ENCODE measurements around the gene BICD2.

Gene BICD2

DNA sequence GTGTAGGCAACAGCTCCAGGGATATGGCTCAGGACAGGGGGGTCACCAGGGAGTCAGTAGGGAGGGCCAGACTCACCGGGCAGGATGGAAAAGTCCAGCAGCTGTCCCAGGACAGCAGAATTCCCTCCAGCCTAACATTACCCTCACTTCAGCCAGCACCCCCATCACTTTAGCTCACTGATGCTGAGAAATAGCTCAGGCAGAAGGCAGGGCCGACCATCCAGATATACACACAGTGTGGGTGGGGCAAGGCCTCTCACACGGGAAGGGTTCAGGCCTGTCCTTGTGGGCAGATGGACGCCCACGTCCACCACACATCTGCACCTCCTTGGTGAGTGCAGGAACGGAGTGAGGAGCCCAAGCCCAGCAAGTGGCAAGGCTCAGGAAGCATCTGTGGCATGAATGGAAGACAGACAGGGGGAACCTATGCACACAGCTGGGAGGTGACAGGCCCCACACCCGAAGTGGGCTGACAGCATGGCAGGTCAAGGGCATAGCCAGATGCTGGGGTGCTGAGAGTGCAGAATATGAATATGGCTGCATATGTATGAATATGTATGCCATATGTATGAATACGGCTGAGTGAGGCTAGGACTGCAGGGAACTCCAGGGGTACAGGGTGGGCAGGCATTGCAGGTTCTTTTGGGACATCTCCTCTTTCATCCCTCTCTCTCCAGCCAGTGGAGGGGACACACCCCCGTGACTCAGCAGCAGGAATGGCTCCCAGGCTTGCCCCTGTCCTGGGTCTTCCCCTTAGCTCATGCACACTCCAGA is 17.0 kb downstream of the BICD2 start:
- FAIRE-seq, result no peak

DNA sequence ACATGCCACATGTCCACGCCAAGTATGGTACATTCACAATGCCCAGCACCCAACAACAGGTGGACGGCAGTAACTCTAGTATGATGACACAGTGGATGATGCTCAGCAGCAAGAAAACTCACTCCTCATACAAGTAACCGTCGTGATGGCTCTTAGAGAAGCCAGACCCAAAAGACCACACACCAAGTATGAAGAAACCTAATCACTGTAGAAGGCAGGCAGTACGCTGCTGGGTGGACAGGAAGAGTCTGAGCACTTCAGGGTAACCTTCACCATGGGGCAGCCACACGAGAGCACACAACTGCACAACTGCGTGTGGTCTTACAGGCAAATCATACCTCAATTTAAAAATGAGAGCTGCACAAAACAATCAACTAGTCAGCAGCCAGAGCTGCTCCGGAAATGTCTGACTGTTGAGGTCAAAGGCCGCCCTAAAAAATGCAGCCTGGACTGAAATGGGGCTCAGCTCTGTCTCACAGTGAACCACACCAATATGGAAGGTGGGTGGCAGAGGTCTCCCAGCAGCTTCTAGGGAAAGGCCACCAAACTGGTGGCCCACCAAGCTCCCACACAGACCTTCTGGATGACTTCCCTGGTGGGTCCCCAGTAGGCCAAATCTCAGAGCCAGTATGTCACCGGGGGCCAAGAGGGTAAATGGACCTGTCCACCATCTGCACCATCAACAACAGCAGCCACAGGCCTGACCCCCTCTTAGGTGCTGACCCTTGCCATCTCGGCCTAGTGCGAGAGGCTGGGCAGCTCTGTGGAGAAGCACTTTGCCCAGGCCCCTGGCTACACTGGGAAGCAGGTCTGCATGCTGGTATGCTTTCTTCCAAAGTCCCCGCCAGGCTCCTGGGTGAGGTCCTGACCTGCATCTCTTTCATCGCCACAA is 17.8 kb downstream of the BICD2 start:
- FAIRE-seq, result no peak

DNA sequence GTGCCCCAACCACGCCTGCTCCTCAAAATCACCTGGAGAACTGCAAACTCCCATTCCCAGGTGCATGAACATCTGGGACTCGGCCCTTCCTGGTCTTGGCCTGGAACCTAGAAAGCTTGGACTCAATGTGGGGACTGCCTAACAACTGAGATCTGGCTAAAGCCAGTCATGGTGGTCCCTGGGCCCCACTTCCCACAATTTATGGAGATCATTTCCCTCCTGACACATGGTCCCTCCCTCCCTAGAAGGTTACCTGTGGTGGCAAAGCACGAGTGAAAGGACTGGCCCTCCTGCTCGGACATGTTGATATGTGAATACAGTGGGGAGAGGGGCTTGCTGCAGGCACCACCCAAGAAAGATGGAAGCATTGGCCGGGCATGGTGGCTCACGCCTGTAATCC is 18.8 kb downstream of the BICD2 start:
- FAIRE-seq, result no peak

- FAIRE-seq, result no peak
Measured at GRCh38 chr9:92745331-92745730, 19.3 kb downstream of the BICD2 start.

GRCh38 chr9:92740969-92741368 is 23.7 kb downstream of the BICD2 start:
- FAIRE-seq, result no peak

GRCh38 chr9:92740446-92740961 is 24.1 kb downstream of the BICD2 start:
- FAIRE-seq, result no peak

GRCh38 chr9:92740009-92740408 is 24.6 kb downstream of the BICD2 start:
- no peak for FAIRE-seq

GRCh38 chr9:92739346-92739970 is 25.2 kb downstream of the BICD2 start:
- no peak for FAIRE-seq

DNA sequence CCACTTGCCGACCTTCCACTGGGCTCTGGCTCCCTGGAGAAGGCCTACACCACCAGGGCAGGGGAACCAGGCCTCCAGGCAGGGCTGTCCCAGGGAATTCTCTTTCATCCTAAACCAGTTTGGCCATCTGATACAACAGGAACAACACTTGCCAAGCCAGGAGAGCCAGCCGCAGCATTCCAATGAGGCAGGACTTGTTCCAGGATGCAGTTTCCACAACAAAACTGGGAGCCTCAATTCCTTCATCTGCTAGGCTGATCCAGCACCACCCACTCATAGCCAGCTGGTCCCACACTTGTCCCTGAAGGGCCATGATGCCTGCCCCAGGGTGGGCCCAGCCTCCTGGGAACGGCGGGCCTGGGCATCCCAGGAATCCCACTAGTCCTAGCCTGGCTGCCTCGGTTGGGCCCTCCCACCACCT is 26.0 kb downstream of the BICD2 start:
- FAIRE-seq, result no peak

- FAIRE-seq, result no peak
Measured at GRCh38 chr9:92737611-92738299, 26.9 kb downstream of the BICD2 start.

DNA sequence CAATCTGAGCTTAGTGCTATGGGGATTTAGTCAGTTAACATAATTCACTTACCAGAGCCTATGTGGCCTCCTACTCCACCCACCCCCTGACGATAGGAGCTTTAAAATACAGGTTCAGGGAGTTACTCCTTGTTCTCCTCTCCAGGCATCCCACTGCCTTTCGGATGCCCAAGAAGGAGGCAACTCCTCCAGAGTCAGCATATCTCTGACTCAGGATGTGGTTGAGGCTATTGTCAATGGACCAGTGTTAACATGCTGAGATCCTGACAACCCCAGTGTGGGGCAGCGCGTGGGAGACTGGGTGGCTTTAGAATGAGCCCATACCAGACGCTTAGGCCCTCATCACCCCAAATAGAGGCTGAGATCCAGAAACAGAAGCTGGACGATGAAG is 27.4 kb downstream of the BICD2 start:
- FAIRE-seq, result no peak

DNA sequence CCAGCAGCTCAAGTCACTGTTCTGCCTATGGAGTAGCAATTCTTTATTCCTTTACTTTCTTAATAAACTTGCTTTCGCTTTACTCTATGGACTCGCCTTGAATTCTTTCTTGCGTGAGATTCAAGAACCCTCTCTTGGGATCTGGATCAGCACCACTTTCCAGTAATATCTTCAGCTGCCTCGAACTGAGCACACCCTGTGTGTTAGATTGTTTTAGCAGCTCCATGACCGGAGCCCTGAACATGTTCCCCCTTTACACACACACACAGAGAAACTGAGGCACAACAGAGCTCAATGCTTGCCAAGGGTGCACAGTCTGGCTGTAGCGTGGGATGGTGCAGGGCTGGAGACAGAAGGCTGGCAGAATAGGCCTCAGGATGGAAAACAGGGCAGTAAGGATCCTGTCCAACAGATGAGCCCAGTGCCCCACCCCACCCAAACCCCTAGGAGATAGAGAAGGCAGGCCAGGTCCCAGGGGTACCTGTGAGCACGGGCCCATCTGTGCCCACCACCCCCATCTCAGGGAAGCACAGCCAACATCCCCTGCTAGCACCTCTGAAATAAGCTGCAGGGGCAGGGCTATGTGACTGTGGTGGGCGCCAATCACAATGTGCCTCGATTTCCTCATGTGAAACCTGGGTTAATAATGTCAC is 27.9 kb downstream of the BICD2 start:
- FAIRE-seq, result no peak

GRCh38 chr9:92735636-92736562 is 28.7 kb downstream of the BICD2 start:
- no peak for FAIRE-seq

- no peak for FAIRE-seq
Measured at GRCh38 chr9:92734931-92735635, 29.6 kb downstream of the BICD2 start.

GRCh38 chr9:92730897-92731296 is 33.7 kb downstream of the BICD2 start:
- no peak for FAIRE-seq

- FAIRE-seq, result no peak
Measured at GRCh38 chr9:92729735-92730155, 34.9 kb downstream of the BICD2 start.

- no peak for FAIRE-seq
Measured at GRCh38 chr9:92728831-92729734, 35.5 kb downstream of the BICD2 start.

DNA sequence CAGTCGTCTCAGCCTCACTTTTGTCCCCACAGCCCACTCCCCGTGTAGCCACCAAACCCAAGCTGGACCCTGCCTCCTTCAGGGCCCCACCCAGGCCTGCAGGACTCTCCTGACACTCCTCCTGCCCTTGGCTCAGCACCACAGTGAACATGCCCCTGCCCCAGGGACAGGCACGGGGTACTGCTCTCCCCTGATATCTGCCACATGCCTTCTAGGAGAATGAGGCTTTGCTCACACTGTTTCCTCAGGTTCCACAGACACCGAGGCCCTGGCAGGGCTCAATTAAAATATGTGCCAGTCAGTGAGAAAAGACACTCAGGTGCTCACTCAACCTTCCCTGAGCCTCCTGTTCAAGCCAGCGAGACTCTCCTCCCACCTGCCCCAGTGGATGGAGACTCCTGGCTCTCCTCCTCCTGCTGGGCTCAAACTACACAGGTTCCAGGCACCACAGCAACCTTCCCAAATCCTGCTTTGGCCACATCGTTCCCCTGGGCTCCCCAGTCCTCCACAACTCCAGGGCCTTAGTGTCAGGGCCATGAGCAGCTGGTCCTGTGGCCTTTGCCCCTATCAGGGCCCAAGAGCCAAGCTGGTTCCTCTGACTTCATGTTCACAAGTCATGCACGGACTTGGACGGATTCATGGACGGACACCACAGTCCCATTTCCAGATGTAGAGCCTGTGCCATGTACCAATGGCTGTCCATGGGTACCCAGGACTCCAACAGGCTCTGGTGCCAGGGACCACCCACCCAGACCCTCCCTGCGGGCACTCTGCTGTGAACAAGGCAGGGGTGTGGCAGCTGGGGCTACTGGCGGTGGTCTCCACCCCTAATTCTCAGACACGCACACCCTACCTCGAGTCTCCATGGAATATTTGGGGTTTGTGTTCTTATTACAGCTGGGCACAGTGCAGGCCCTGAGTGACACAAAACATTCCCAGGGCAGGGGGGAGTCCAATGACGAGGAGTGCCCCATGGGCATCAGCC is 36.6 kb downstream of the BICD2 start:
- no peak for FAIRE-seq
